Hepatocyte (in vitro differentiated cells): ENCODE measurements around the gene CCDC187. TPM values are rescaled to one million over a fixed set of nuclear protein-coding genes. Genes with fewer than 3 reads are reported as not detected.
A peak's percentile ranks its signal among the peaks of the same experiment; 100 is the strongest.

Source experiments
- DNase-seq: peaks from one replicate; pipeline ENCODE4 v3.0.0-alpha.2; 2016; ENCODE audit warnings: low spot score
- H2AFZ ChIP-seq: fragments of 200-600 bp; sonication (generic); 2 replicates; pipeline ENCODE4 v1.6.0; 2016; ENCODE audit warnings: antibody characterized with exemption, mild to moderate bottlenecking
- H3K27ac ChIP-seq: fragments of 200-600 bp; sonication (generic); 2 replicates; pipeline ENCODE4 v1.5.1; 2016; ENCODE audit warnings: mild to moderate bottlenecking
- H3K27me3 ChIP-seq: fragments of 200-600 bp; sonication (generic); 2 replicates; pipeline ENCODE4 v1.6.1; 2016
- H3K36me3 ChIP-seq: fragments of 200-600 bp; sonication (generic); replicated peaks from 2 replicates; pipeline ENCODE4 v1.5.1; 2016; ENCODE audit warnings: low read depth; ENCODE audit not compliant: insufficient read depth
- H3K4me1 ChIP-seq: fragments of 200-600 bp; sonication (generic); 2 replicates; pipeline ENCODE4 v1.5.1; 2016; ENCODE audit warnings: mild to moderate bottlenecking, moderate library complexity; ENCODE audit not compliant: insufficient read depth
- H3K4me2 ChIP-seq: fragments of 200-600 bp; sonication (generic); 2 replicates; pipeline ENCODE4 v1.6.0; 2016
- H3K4me3 ChIP-seq: fragments of 200-600 bp; sonication (generic); 2 replicates; pipeline ENCODE4 v1.5.1; 2016; ENCODE audit warnings: mild to moderate bottlenecking
- H3K79me2 ChIP-seq: fragments of 200-600 bp; sonication (generic); 2 replicates; pipeline ENCODE4 v1.6.0; 2017; ENCODE audit warnings: mild to moderate bottlenecking
- H3K9me2 ChIP-seq: fragments of 200-600 bp; sonication (generic); replicated peaks from 2 replicates; pipeline ENCODE4 v1.6.0; 2017; ENCODE audit warnings: mild to moderate bottlenecking; ENCODE audit not compliant: insufficient read depth
- H3K9me3 ChIP-seq: fragments of 200-600 bp; sonication (generic); 2 replicates; pipeline ENCODE4 v1.5.1; 2016; ENCODE audit warnings: low read depth, mild to moderate bottlenecking
- H4K20me1 ChIP-seq: fragments of 200-600 bp; sonication (generic); 2 replicates; pipeline ENCODE4 v1.6.0; 2016; ENCODE audit warnings: mild to moderate bottlenecking; ENCODE audit not compliant: insufficient read depth, poor library complexity, severe bottlenecking
- EZH2 ChIP-seq: fragments of 200-600 bp; sonication (generic); IDR thresholded peaks from 2 replicates; pipeline ENCODE4 v1.6.1; 2016; ENCODE audit warnings: antibody characterized with exemption, mild to moderate bottlenecking, borderline replicate concordance
- EZH2phosphoT487 ChIP-seq: fragments of 200-600 bp; sonication (generic); IDR thresholded peaks from one replicate; pipeline ENCODE4 v1.6.1; 2018; ENCODE audit warnings: antibody characterized with exemption, mild to moderate bottlenecking, low read depth, moderate library complexity; ENCODE audit not compliant: unreplicated experiment, severe bottlenecking
- WGBS: methylation state at CpG from one replicate; pipeline ENCODE4 v1.1.6; 2016; ENCODE audit warnings: low lambda C conversion rate; ENCODE audit errors: missing lambda C conversion rate; 5-methylcytosine and 5-hydroxymethylcytosine counted together
- polyA plus RNA-seq: library from polyadenylated mRNA; unstranded; fragments of >200 nt; fragmentation: Nextera tagmentation; extraction: Ambion mirVana; gene quantifications from 2 replicates; pipeline ENCODE4 v1.2.1, GENCODE V29; 2016
- total RNA-seq: library from RNA; depleted of rRNA; stranded (reverse); fragments of >200 nt; gene quantifications from 2 replicates; pipeline ENCODE4 v1.2.3, GENCODE V29; 2014
- TF ChIP-seq, protein P1 (sequence below): fragments of 200-600 bp; sonication (generic); IDR thresholded peaks from 2 replicates; pipeline ENCODE4 v1.5.1; 2016; ENCODE audit warnings: antibody characterized with exemption, mild to moderate bottlenecking; ENCODE audit not compliant: poor library complexity

The CCDC187 gene
- total and polyA plus RNA-seq, 2 experiments from 2014 or later, result 0.60 to 0.75 TPM

DNA sequence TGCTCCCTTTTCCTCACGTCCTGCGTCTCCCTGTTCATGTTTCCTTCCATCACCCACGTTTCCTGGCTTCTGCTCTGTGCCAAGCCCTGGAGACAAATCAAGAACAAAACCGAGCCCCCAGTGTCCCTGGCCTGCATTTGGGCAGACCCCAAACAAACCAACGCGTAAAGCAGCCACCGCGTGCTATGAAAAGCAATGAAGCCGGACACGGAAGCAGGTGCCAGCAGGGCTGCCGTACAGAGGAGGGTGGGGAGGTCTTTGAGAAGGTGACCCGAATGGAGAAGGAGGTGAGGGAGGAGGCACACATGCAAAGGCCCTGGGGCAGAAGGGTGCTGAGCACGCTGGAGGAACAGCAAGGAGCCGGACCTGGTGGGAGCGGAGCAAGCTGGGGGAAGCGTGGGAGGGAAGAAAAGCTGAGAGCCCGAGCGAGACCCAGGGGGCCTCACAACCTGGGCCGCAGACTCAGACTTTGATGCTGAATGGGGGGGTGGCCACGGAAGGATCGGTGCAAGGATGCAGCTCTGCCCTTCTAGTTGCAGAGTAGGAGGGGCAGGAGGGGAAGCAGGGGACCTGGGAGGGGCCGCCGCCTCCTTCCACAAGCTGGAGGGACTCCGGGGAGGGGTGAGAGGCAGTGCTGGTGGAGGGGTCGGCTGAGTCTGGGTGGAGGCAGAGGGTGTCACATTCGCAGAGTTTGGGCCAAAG, 56.9 kb downstream of the CCDC187 start:
- DNase-seq, result no peak
- no peak overlapping the region for H2AFZ ChIP-seq
- no peaks in the 10 kb centered on the region for H3K36me3 ChIP-seq
- H3K79me2 ChIP-seq, result peaks cover 30% of the 10 kb centered on the region
- H3K27me3 ChIP-seq, result no peaks in the 10 kb centered on the region
- H3K9me3 ChIP-seq, result no peaks in the 10 kb centered on the region
- no peaks in the 10 kb centered on the region for H3K9me2 ChIP-seq
- WGBS, result 90% methylated on average over 23 of the region's 26 CpGs
- TF ChIP-seq, protein P1, sequence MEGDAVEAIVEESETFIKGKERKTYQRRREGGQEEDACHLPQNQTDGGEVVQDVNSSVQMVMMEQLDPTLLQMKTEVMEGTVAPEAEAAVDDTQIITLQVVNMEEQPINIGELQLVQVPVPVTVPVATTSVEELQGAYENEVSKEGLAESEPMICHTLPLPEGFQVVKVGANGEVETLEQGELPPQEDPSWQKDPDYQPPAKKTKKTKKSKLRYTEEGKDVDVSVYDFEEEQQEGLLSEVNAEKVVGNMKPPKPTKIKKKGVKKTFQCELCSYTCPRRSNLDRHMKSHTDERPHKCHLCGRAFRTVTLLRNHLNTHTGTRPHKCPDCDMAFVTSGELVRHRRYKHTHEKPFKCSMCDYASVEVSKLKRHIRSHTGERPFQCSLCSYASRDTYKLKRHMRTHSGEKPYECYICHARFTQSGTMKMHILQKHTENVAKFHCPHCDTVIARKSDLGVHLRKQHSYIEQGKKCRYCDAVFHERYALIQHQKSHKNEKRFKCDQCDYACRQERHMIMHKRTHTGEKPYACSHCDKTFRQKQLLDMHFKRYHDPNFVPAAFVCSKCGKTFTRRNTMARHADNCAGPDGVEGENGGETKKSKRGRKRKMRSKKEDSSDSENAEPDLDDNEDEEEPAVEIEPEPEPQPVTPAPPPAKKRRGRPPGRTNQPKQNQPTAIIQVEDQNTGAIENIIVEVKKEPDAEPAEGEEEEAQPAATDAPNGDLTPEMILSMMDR, result no peak
- no peak for TF ChIP-seq EZH2
- no peak for TF ChIP-seq EZH2phosphoT487
- peaks cover 12% of the 10 kb centered on the region for H3K4me1 ChIP-seq
- no peak overlapping the region for H3K4me2 ChIP-seq
- no peak overlapping the region for H3K27ac ChIP-seq
- H4K20me1 ChIP-seq, result peaks cover 22% of the 10 kb centered on the region
- no peak overlapping the region for H3K4me3 ChIP-seq

DNA sequence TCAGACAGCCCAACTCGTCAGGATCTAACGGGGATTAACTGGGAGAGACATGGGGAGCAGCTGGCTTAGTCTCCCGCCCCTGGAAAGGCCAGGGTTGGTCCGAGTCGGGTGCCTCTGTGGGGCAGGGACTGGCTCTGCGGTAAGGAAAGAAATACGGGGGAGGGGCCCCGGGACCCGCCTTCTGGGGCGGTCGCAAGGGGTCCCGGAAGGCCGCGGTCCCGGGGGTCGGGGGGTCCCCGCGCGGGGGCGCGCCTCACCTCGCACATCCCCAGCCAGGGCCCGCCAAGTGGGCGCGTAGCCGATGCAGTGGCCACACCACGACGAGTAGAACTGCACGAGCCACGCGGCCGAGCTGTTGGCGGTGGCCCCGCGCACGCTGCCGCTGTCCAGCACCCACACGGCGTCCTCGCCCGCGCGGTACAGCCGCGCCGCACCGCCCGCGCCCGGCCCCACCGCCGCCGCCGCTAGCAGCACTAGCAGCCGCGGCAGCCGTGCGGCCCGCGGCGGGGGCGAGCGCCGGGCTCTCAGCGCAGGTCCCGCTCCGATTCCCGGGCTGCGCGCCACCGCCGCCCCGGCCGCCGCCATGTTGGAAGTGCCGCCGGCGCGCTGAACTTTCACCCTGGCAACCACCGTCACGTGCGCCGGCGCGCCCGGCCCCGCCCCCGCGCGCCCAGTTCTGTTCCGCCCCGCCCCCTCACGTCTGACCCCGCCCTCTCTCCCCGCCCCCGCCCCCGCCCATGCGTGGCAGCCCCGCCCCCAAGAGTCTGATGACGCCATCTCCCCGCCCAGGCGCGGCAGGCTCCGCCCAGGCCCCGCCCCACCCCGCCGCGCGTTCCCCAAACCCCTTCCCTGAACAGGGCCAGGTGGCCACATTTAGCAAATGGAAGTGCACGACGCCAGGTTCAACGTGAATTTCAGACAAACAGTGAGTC, 58.4 kb downstream of the CCDC187 start, which contains the start of gene QSOX2:
TSS of gene QSOX2 (minus strand) at position 594 of the 932 bp plus-strand sequence. CDS start at position 585, 9 bp downstream.
- WGBS, result under 1% methylated on average over 50 of the region's 112 CpGs
- H3K36me3 ChIP-seq, result no peaks in the 10 kb centered on the region
- TF ChIP-seq EZH2, result no peak
- no peak for TF ChIP-seq EZH2phosphoT487
- TF ChIP-seq, protein P1, result no peak
- peak within 1 kb of the TSS; percentile 87 for H3K4me3 ChIP-seq
- no peaks in the 10 kb centered on the region for H3K9me2 ChIP-seq
- no peaks in the 10 kb centered on the region for H3K27me3 ChIP-seq
- no peaks in the 10 kb centered on the region for H3K9me3 ChIP-seq
- peaks cover 45% of the 10 kb centered on the region for H3K79me2 ChIP-seq
- peak within 1 kb of the TSS; percentile 15 for H3K27ac ChIP-seq
- peak within 1 kb of the TSS; percentile 98 for H3K4me2 ChIP-seq
- H4K20me1 ChIP-seq, result peaks cover 29% of the 10 kb centered on the region
- peak; percentile 92 for DNase-seq
- peak within 1 kb of the TSS; percentile 71 for H2AFZ ChIP-seq
- H3K4me1 ChIP-seq, result peaks cover 12% of the 10 kb centered on the region

DNA sequence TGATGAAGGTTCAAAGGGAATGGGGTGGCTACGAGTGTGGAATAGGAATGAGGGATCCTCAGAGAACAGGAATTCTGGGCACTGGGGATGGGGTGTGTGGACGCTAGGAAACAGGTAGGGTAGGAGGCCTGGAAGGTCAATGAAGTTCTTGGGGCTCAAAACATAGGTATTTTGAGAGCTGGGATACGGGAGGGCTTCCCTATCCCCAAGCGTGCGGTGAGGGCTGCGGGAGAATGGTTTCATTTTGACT, 59.0 kb downstream of the CCDC187 start:
- Histone ChIP-seq H4K20me1 (peaks cover 35% of the 10 kb centered on the region), H3K36me3 (no peaks in the 10 kb centered on the region), H3K4me3 (peak overlapping the region; percentile 87), H3K79me2 (peaks cover 50% of the 10 kb centered on the region), H3K27me3 (no peaks in the 10 kb centered on the region), H3K9me3 (no peaks in the 10 kb centered on the region), H3K9me2 (no peaks in the 10 kb centered on the region), H3K4me2 (peak overlapping the region; percentile 98), H3K4me1 (peaks cover 12% of the 10 kb centered on the region), H2AFZ (peak overlapping the region; percentile 71), H3K27ac (no peak overlapping the region)
- 4% methylated on average over 6 of the region's 6 CpGs for WGBS
- no peak for DNase-seq
- TF ChIP-seq, protein P1, result no peak
- no peak for TF ChIP-seq EZH2
- no peak for TF ChIP-seq EZH2phosphoT487
